SK-N-MC (cell line): ENCODE measurements around the gene OLFML2A.

Experiments
- EZH2 ChIP-seq: fragments of 200-600 bp; sonication (generic); IDR thresholded peaks from one replicate; pipeline ENCODE4 v1.6.1; 2017; ENCODE audit warnings: antibody characterized with exemption
- FOXP2 ChIP-seq: optimal IDR thresholded peaks from 2 replicates; pipeline ENCODE3; 2011; ENCODE audit warnings: mild to moderate bottlenecking, moderate library complexity; ENCODE audit not compliant: insufficient read depth; ENCODE audit errors: extremely low read length, control extremely low read depth
- POLR2AphosphoS5 ChIP-seq: IDR thresholded peaks from 2 replicates; pipeline ENCODE4 v1.6.1; 2012; ENCODE audit warnings: mild to moderate bottlenecking, low read depth, low read length, borderline replicate concordance

- TF ChIP-seq EZH2 (no peak), POLR2AphosphoS5 (no peak), FOXP2 (no peak)
Observed at GRCh38 chr9:124761710-124762109, 15.2 kb upstream of the OLFML2A start.
